ENCODE results near the gene SH2D6. TPM values are rescaled to one million over a fixed set of nuclear protein-coding genes. Genes with fewer than 3 reads are reported as not detected.

Gene SH2D6
- polyA plus RNA-seq, 3 donors = not detected

- Histone ChIP-seq H3K4me2 (replicated peaks; ENCODE audit: extremely low read depth, low read length, poor library complexity, severe bottlenecking) (no peak overlapping the region), H3K36me3 (replicated peaks in 1 of 2; ENCODE audit: control insufficient read depth in 1 of 2, insufficient read depth in 2 of 2, low read length in 2 of 2) (no peaks in the 10 kb centered on the region), H3K9me3 (replicated peaks in 1 of 2; ENCODE audit: control insufficient read depth in 1 of 2, insufficient read depth in 1 of 2, low read length in 2 of 2) (no peaks in the 10 kb centered on the region), H3K79me2 (ENCODE audit: insufficient read depth, low read length) (no peaks in the 10 kb centered on the region), H3K4me1 (ENCODE audit: control insufficient read depth in 1 of 2, insufficient read depth in 2 of 2, low read length in 2 of 2) (peaks cover 2 to 4% of the 10 kb centered on the region in 2 donors), H3K9ac (ENCODE audit: insufficient read depth, low read length, poor library complexity, severe bottlenecking) (no peak overlapping the region), H3K4me3 (replicated peaks in 1 of 3; ENCODE audit: low read depth in 2 of 3, low read length in 3 of 3) (no peak overlapping the region), H4K20me1 (ENCODE audit: insufficient read depth, low read length) (no peaks in the 10 kb centered on the region), H3K27ac (ENCODE audit: low read depth in 1 of 2, low read length in 2 of 2) (no peak overlapping the region), H2AFZ (ENCODE audit: insufficient read depth, low read depth, low read length, poor library complexity, severe bottlenecking) (no peak overlapping the region), H3K27me3 (ENCODE audit: control insufficient read depth in 2 of 2, insufficient read depth in 2 of 2, low read length in 2 of 2) (no peaks in the 10 kb centered on the region)
- intact Hi-C loops (cut with micrococcal nuclease) = no loop called here
- peaks cover 0 to 7% (median 3%) of the 10 kb centered on the region in 3 donors for H3K27me3 Mint-ChIP-seq (ENCODE audit: low read depth in 3 of 3)
- H3K27ac Mint-ChIP-seq = no peak overlapping the region
- H3K4me3 Mint-ChIP-seq = no peak overlapping the region
- no peaks in the 10 kb centered on the region for H3K9me3 Mint-ChIP-seq
- peaks cover 5% of the 10 kb centered on the region for H3K4me1 Mint-ChIP-seq
- no peak for TF ChIP-seq CTCF (IDR thresholded peaks at IDR 0.05)
- no peak for DNase-seq
- WGBS (ENCODE audit: insufficient coverage) = 96% methylated on average over 8 of the region's 8 CpGs
- H3K36me3 Mint-ChIP-seq = no peaks in the 10 kb centered on the region
These were observed 28.7 kb downstream of the SH2D6 start for GRCh38 chr2:85447222-85447585.

- TF ChIP-seq CTCF (IDR thresholded peaks at IDR 0.05) = no peak
- intact Hi-C loops (cut with micrococcal nuclease) = no loop called here
- no peaks in the 10 kb centered on the region for H3K9me3 Mint-ChIP-seq
- no peaks in the 10 kb centered on the region for H3K27me3 ChIP-seq (ENCODE audit: control insufficient read depth in 2 of 2, insufficient read depth in 2 of 2, low read length in 2 of 2)
- H3K4me3 ChIP-seq (replicated peaks in 1 of 3; ENCODE audit: low read depth in 2 of 3, low read length in 3 of 3) = no peak overlapping the region
- H3K27me3 Mint-ChIP-seq (ENCODE audit: low read depth in 3 of 3) = peaks cover 0 to 3% (median 1%) of the 10 kb centered on the region in 3 donors
- H3K36me3 Mint-ChIP-seq = no peaks in the 10 kb centered on the region
- no peaks in the 10 kb centered on the region for H3K79me2 ChIP-seq (ENCODE audit: insufficient read depth, low read length)
- H3K4me3 Mint-ChIP-seq = no peak overlapping the region
- no peak overlapping the region for H3K4me2 ChIP-seq (replicated peaks; ENCODE audit: extremely low read depth, low read length, poor library complexity, severe bottlenecking)
- H3K27ac Mint-ChIP-seq = peak overlapping the region in 2 of 7 donors; percentile 34 to 70
- H3K9me3 ChIP-seq (replicated peaks in 1 of 2; ENCODE audit: control insufficient read depth in 1 of 2, insufficient read depth in 1 of 2, low read length in 2 of 2) = no peaks in the 10 kb centered on the region
- no peak overlapping the region for H3K9ac ChIP-seq (ENCODE audit: insufficient read depth, low read length, poor library complexity, severe bottlenecking)
- H4K20me1 ChIP-seq (ENCODE audit: insufficient read depth, low read length) = no peaks in the 10 kb centered on the region
- WGBS (ENCODE audit: insufficient coverage) = no CpG with 5 or more reads among the region's 8 CpGs
- H3K27ac ChIP-seq (ENCODE audit: low read depth in 1 of 2, low read length in 2 of 2) = no peak overlapping the region
- no peaks in the 10 kb centered on the region for H3K36me3 ChIP-seq (replicated peaks in 1 of 2; ENCODE audit: control insufficient read depth in 1 of 2, insufficient read depth in 2 of 2, low read length in 2 of 2)
- H3K4me1 ChIP-seq (ENCODE audit: control insufficient read depth in 1 of 2, insufficient read depth in 2 of 2, low read length in 2 of 2) = peaks cover 0 to 3% of the 10 kb centered on the region in 2 donors
- peaks cover 6% of the 10 kb centered on the region for H3K4me1 Mint-ChIP-seq
- no peak for DNase-seq
- no peak overlapping the region for H2AFZ ChIP-seq (ENCODE audit: insufficient read depth, low read depth, low read length, poor library complexity, severe bottlenecking)
These were observed 30.1 kb downstream of the SH2D6 start for GRCh38 chr2:85448461-85449213.

Measured in CD14-positive monocyte (primary cell).